ENCODE measurements around the gene CST7. TPM values are rescaled to one million over a fixed set of nuclear protein-coding genes. Genes with fewer than 3 reads are reported as not detected.

The CST7 gene
- total and polyA plus RNA-seq, 2 donors (not counting 3 experiments of a cell fraction or from before 2014, with no cell fraction given) = not detected

- Histone ChIP-seq H3K9me1 (replicated peaks; ENCODE audit: control insufficient read depth, extremely low read depth, insufficient read depth, low read length) (no peaks in the 10 kb centered on the region), H3K27ac (ENCODE audit: insufficient read depth, low read depth, low read length) (no peak overlapping the region), H3K9ac (replicated peaks; ENCODE audit: extremely low read depth, insufficient read depth, low read length) (no peak overlapping the region), H2AFZ (ENCODE audit: low read depth, low read length) (no peak overlapping the region), H3K27me3 (ENCODE audit: control insufficient read depth in 2 of 2, insufficient read depth in 2 of 2, low read length in 2 of 2) (no peaks in the 10 kb centered on the region), H3K9me3 (replicated peaks; ENCODE audit: control insufficient read depth, insufficient read depth, low read length) (no peaks in the 10 kb centered on the region), H3K4me1 (ENCODE audit: control insufficient read depth, extremely low read depth, insufficient read depth, low read length) (peaks cover 15% of the 10 kb centered on the region), H3K4me3 (replicated peaks in 1 of 3; ENCODE audit: insufficient read depth in 1 of 3, low read depth in 1 of 3, low read length in 3 of 3) (no peak overlapping the region), H3K79me2 (ENCODE audit: control insufficient read depth, insufficient read depth, low read length) (peaks cover 4% of the 10 kb centered on the region), H3K36me3 (ENCODE audit: control insufficient read depth in 2 of 2, extremely low read depth in 1 of 2, insufficient read depth in 2 of 2, low read length in 2 of 2) (peaks cover 2 to 5% of the 10 kb centered on the region in 2 experiments), H4K20me1 (replicated peaks; ENCODE audit: control insufficient read depth, extremely low read depth, insufficient read depth, low read length) (no peaks in the 10 kb centered on the region), H3K4me2 (ENCODE audit: insufficient read depth, low read length) (no peak overlapping the region)
- ChIA-PET CTCF (no interaction called here), POLR2A (no interaction called here)
- dilution Hi-C loops (cut with MboI; ENCODE audit: extremely low pct_ligation_motif_present, low sequenced_read_pairs) = no loop called here
- no peak for TF ChIP-seq FOS (IDR thresholded peaks at IDR 0.05; ENCODE audit: borderline replicate concordance, insufficient read depth, low read length)
- TF ChIP-seq MYC (IDR thresholded peaks at IDR 0.05; ENCODE audit: low read depth, low read length) = no peak
- no peak for TF ChIP-seq CTCF (IDR thresholded peaks at IDR 0.05; ENCODE audit: extremely low read depth in 1 of 2, insufficient read depth in 1 of 2, low read depth in 1 of 2, low read length in 2 of 2)
- TF ChIP-seq JUN (IDR thresholded peaks at IDR 0.05; ENCODE audit: borderline replicate concordance, insufficient read depth, insufficient read length, low read depth) = no peak
- TF ChIP-seq POLR2A (IDR thresholded peaks at IDR 0.05; ENCODE audit: low read depth, low read length) = no peak
- TF ChIP-seq GATA2 (IDR thresholded peaks at IDR 0.05; ENCODE audit: insufficient read depth, insufficient read length, low read depth, low read length) = no peak
- TF ChIP-seq MAX (IDR thresholded peaks at IDR 0.05; ENCODE audit: insufficient read depth, insufficient read length) = no peak
- no peak for TF ChIP-seq POLR2AphosphoS5 (IDR thresholded peaks at IDR 0.05; ENCODE audit: insufficient read depth, low read depth, low read length)
- TF ChIP-seq EZH2 (IDR thresholded peaks at IDR 0.05; ENCODE audit: borderline replicate concordance, low read depth, low read length, severe bottlenecking) = no peak
- DNase-seq (ENCODE audit: low read depth, low spot score) (no peak), FAIRE-seq (no peak)
- intact Hi-C loops (cut with micrococcal nuclease) = no loop called here
- BruUV-seq (replicated peaks) = no TSS peak
Observed at GRCh38 chr20:24977797-24978196, 28.7 kb downstream of the CST7 start.

Measured in endothelial cell of umbilical vein (primary cell).